Measurements from ENCODE around the gene C11orf68. TPM values are rescaled to one million over a fixed set of nuclear protein-coding genes. Genes with fewer than 3 reads are reported as not detected.
"Not testable (repeated sequence)": the region's sequence is repeated elsewhere in the genome, so short reads cannot be mapped to it uniquely, and the experiment has no call there.

The C11orf68 gene
- polyA plus RNA-seq, 1 experiment: 32.9 TPM

GRCh38 chr11:65894034-65894591 lies 24.7 kb downstream of the C11orf68 start:
- no peaks in the 10 kb centered on the region for H3K9me3 ChIP-seq (ENCODE audit: control insufficient read depth, insufficient read depth, low read length)
- no peak for TF ChIP-seq CTCF (IDR thresholded peaks at IDR 0.05; ENCODE audit: low read depth, low read length)
- ChIA-PET CTCF (interaction anchor here (0.9 kb wide), 1 partner anchor 35 kb away, joined by 3 read pairs; no protein-coding TSS in a partner anchor), POLR2A (interaction anchor here (0.8 to 7.3 kb wide), 2 partner anchors 13 to 22 kb away, joined by 4 to 124 read pairs; no protein-coding TSS in a partner anchor)
- peak overlapping the region; percentile 22; the same call in 1 of the 2 replicates for H3K4me3 ChIP-seq (ENCODE audit: low read depth, low read length)
- peak overlapping the region; percentile 68 for H3K27ac ChIP-seq (ENCODE audit: low read depth, low read length)
- no peaks in the 10 kb centered on the region for H3K27me3 ChIP-seq (ENCODE audit: control insufficient read depth, insufficient read depth, low read length)
- no peak for DNase-seq (ENCODE audit: low read depth, low spot score)

- H3K9me3 ChIP-seq (ENCODE audit: control insufficient read depth, insufficient read depth, low read length): no peaks in the 10 kb centered on the region
- H3K27ac ChIP-seq (ENCODE audit: low read depth, low read length): peak overlapping the region; percentile 84
- DNase-seq (ENCODE audit: low read depth, low spot score): no peak
- TF ChIP-seq CTCF (IDR thresholded peaks at IDR 0.05; ENCODE audit: low read depth, low read length): no peak
- H3K4me3 ChIP-seq (ENCODE audit: low read depth, low read length): peak overlapping the region; percentile 72
- no peaks in the 10 kb centered on the region for H3K27me3 ChIP-seq (ENCODE audit: control insufficient read depth, insufficient read depth, low read length)
- ChIA-PET POLR2A (interaction anchor here (1.1 to 7.3 kb wide), 3 partner anchors 8 to 24 kb away, joined by 3 to 153 read pairs (median 124); partner anchors contain the start of gene FOSL1), CTCF (interaction anchor here (1.0 kb wide), 1 partner anchor 33 kb away, joined by 5 read pairs; the partner anchor contains the start of gene MUS81)
Measured at GRCh38 chr11:65892661-65893317, 26.1 kb downstream of the C11orf68 start.

GRCh38 chr11:65892137-65892540 lies 26.7 kb downstream of the C11orf68 start:
- CTCF ChIA-PET: interaction anchor here (1.0 kb wide), 1 partner anchor 32 kb away, joined by 5 read pairs; the partner anchor contains the start of gene MUS81
- peak overlapping the region; percentile 84 for H3K27ac ChIP-seq (ENCODE audit: low read depth, low read length)
- not testable (repeated sequence) for DNase-seq (ENCODE audit: low read depth, low spot score)

GRCh38 chr11:65891219-65892136 lies 27.4 kb downstream of the C11orf68 start:
- ChIA-PET CTCF (interaction anchor here (1.0 to 8.9 kb wide), 4 partner anchors 10 to 100 kb away, joined by 5 to 157 read pairs (median 34); partner anchors contain the start of genes CFL1, FOSL1 and MUS81), POLR2A (interaction anchor here (0.8 to 7.3 kb wide), 17 partner anchors 9 to 276 kb away, joined by 3 to 153 read pairs (median 5); partner anchors contain the start of genes BANF1, CFL1, EFEMP2 and EIF1AD)
- Histone ChIP-seq H3K4me3 (ENCODE audit: low read depth, low read length) (peak overlapping the region; percentile 72), H3K9me3 (ENCODE audit: control insufficient read depth, insufficient read depth, low read length) (no peaks in the 10 kb centered on the region), H3K27ac (ENCODE audit: low read depth, low read length) (peak overlapping the region; percentile 84), H3K27me3 (ENCODE audit: control insufficient read depth, insufficient read depth, low read length) (no peaks in the 10 kb centered on the region)
- TF ChIP-seq CTCF (IDR thresholded peaks at IDR 0.05; ENCODE audit: low read depth, low read length): peak; percentile 30; the same call in 1 of the 2 replicates
- no peak for DNase-seq (ENCODE audit: low read depth, low spot score)

More at GRCh38 chr11:65892137-65892540, 26.7 kb downstream of the C11orf68 start:
- POLR2A ChIA-PET: interaction anchor here (1.1 to 7.3 kb wide), 3 partner anchors 8 to 24 kb away, joined by 3 to 153 read pairs (median 124); partner anchors contain the start of gene FOSL1
- not testable (repeated sequence) for H3K27me3 ChIP-seq (ENCODE audit: control insufficient read depth, insufficient read depth, low read length); H3K9me3 ChIP-seq (ENCODE audit: control insufficient read depth, insufficient read depth, low read length)
- H3K4me3 ChIP-seq (ENCODE audit: low read depth, low read length): peak overlapping the region; percentile 72
